K562 (cell line): Measurements from ENCODE around the gene RBFOX2. TPM values are rescaled to one million over a fixed set of nuclear protein-coding genes. Genes with fewer than 3 reads are reported as not detected.

Experiments used
- ATAC-seq: fragments of 200-7000 bp; cut with Tn5 transposase; 3 replicates; pipeline ENCODE4 v1.9.1; 2020; ENCODE audit warnings: moderate library complexity
- BruUV-seq: library from RNA; stranded (reverse); fragments of 400-500 nt; replicated peaks from 2 replicates; lab custom pipeline; 2021; lab: Mats Ljungman, UMichigan
- CTCF ChIA-PET: fragments of 300-600 bp; formaldehyde crosslinking; extraction: SDS; loops from one replicate; lab custom pipeline; 2021; ENCODE audit warnings: low intra/inter-chr PET ratio; lab: Yijun Ruan, JAX
- POLR2A ChIA-PET: fragments of 300-600, 350-650 bp; sonication (Branson Sonifier 250); formaldehyde crosslinking; extraction: SDS; loops from one replicate; lab custom pipeline; 2021; ENCODE audit warnings: antibody characterized with exemption, inconsistent platforms; lab: Yijun Ruan, JAX
- DNase-seq, 4 experiments: peaks; one replicate each; pipeline versions ENCODE4 v3.0.0 to v3.0.0-alpha.2; 2011 to 2018; ENCODE audit warnings: low spot score in 3 of 4, mixed read lengths in 3 of 4; ENCODE audit errors: extremely low read depth in 1 of 4
- FAIRE-seq: peaks from 2 replicates; lab custom pipeline; 2011; peaks lifted over from hg19 to GRCh38; lab: Jason Lieb, UNC
- H2AFZ ChIP-seq: 2 replicates; pipeline ENCODE4 v1.6.0; 2011; ENCODE audit warnings: low read depth, low read length, control low read depth, inconsistent platforms
- H3K27ac ChIP-seq: fragments of 200-600 bp; 3 replicates; pipeline ENCODE4 v1.8.0; 2011; ENCODE audit warnings: low read depth, mild to moderate bottlenecking, control low read depth, inconsistent platforms, low read length, moderate library complexity, mixed read lengths; ENCODE audit errors: extremely low read depth
- H3K27me3 ChIP-seq, 2 experiments: fragments of 300-600 bp in 1 of 2; 2 replicates in 1 of 2; 3 replicates in 1 of 2; pipeline versions ENCODE4 v1.6.0 to v1.8.0; 2011; ENCODE audit warnings: inconsistent platforms in 2 of 2, low read length in 2 of 2, mild to moderate bottlenecking in 1 of 2, mixed read lengths in 1 of 2, moderate library complexity in 1 of 2; ENCODE audit not compliant: control insufficient read depth in 2 of 2, insufficient read depth in 2 of 2
- H3K36me3 ChIP-seq: fragments of 300-600 bp; 3 replicates; pipeline ENCODE4 v1.8.0; 2011; ENCODE audit warnings: mild to moderate bottlenecking, low read length, inconsistent platforms; ENCODE audit not compliant: control insufficient read depth, insufficient read depth
- H3K4me1 ChIP-seq, 2 experiments: fragments of 200-600 bp in 1 of 2; replicated peaks in 1 of 2; 2 replicates in 1 of 2; 3 replicates in 1 of 2; pipeline versions ENCODE4 v1.5.1 to v1.8.0; 2011; ENCODE audit warnings: inconsistent platforms in 2 of 2, low read length in 2 of 2, mild to moderate bottlenecking in 1 of 2, mixed read lengths in 1 of 2, moderate library complexity in 1 of 2; ENCODE audit not compliant: control insufficient read depth in 2 of 2, insufficient read depth in 2 of 2
- H3K4me2 ChIP-seq: 2 replicates; pipeline ENCODE4 v1.6.1; 2011; ENCODE audit warnings: low read length, control low read depth, inconsistent platforms, mixed read lengths; ENCODE audit not compliant: insufficient read depth
- H3K4me3 ChIP-seq: fragments of 200-600 bp; sonication (generic), shearing (Covaris generic); 2 replicates; pipeline ENCODE4 v1.5.1; 2016; ENCODE audit warnings: control low read depth, inconsistent platforms
- H3K79me2 ChIP-seq: fragments of 200-600 bp; 3 replicates; pipeline ENCODE4 v1.8.0; 2011; ENCODE audit warnings: low read length, inconsistent platforms; ENCODE audit not compliant: control insufficient read depth, insufficient read depth
- H3K9ac ChIP-seq, 2 experiments: 2 replicates each; pipeline versions ENCODE4 v1.6.0 to v1.6.1; 2011; ENCODE audit warnings: low read depth in 2 of 2, low read length in 2 of 2, control low read depth in 1 of 2, inconsistent platforms in 1 of 2, mild to moderate bottlenecking in 1 of 2, mixed read lengths in 1 of 2; ENCODE audit not compliant: insufficient read depth in 1 of 2
- H3K9me1 ChIP-seq: one replicate; pipeline ENCODE4 v1.6.0; 2011; ENCODE audit warnings: inconsistent platforms, mild to moderate bottlenecking, low read length, moderate library complexity; ENCODE audit not compliant: control insufficient read depth, insufficient read depth
- H3K9me3 ChIP-seq: replicated peaks from 2 replicates; pipeline ENCODE4 v1.5.1; 2011; ENCODE audit warnings: low read depth, low read length, inconsistent platforms; ENCODE audit not compliant: control insufficient read depth, insufficient read depth
- H4K20me1 ChIP-seq: replicated peaks from 2 replicates; pipeline ENCODE4 v1.6.1; 2011; ENCODE audit warnings: low read length, inconsistent platforms, mixed read lengths; ENCODE audit not compliant: control insufficient read depth, insufficient read depth
- ATF7 ChIP-seq: fragments of 450-650 bp; IDR thresholded peaks from 2 replicates; pipeline ENCODE4 v1.7.1; 2014; ENCODE audit warnings: mild to moderate bottlenecking, moderate library complexity
- CHAMP1 ChIP-seq: fragments of 450-650 bp; IDR thresholded peaks from 2 replicates; pipeline ENCODE4 v1.6.1; 2016; ENCODE audit warnings: mild to moderate bottlenecking
- GTF2B ChIP-seq: IDR thresholded peaks from 2 replicates; pipeline ENCODE4 v1.6.1; 2011; ENCODE audit not compliant: insufficient read length; ENCODE audit errors: extremely low read depth
- HMG20B ChIP-seq: fragments of 250-450 bp; sonication (Bioruptor Pico); IDR thresholded peaks from 2 replicates; pipeline ENCODE4 v1.5.0; 2021; ENCODE audit warnings: mild to moderate bottlenecking
- TCF7 ChIP-seq: sonication (generic); IDR thresholded peaks from 2 replicates; pipeline ENCODE4 v1.6.1; 2016; ENCODE audit warnings: antibody characterized with exemption, borderline replicate concordance
- UBTF ChIP-seq, 2 experiments: IDR thresholded peaks; 2 replicates each; pipeline ENCODE4 v1.6.1; 2012; ENCODE audit warnings: improper control_type of control experiment in 2 of 2, low read depth in 2 of 2, low read length in 2 of 2, borderline replicate concordance in 1 of 2
- ZNF239 ChIP-seq: fragments of 250-450 bp; sonication (Bioruptor Pico); IDR thresholded peaks from 2 replicates; pipeline ENCODE4 v1.4.0; 2020; ENCODE audit warnings: mild to moderate bottlenecking
- ZNF696 ChIP-seq: fragments of 250-450 bp; sonication (Bioruptor Pico); conservative IDR thresholded peaks from 2 replicates; pipeline ENCODE4 v1.4.0; 2020; ENCODE audit warnings: mild to moderate bottlenecking, moderate library complexity
- WGBS: fragments of 100-300 bp; shearing (Covaris generic); methylation state at CpG from one replicate; pipeline ENCODE4 v1.1.6; 2016; ENCODE audit warnings: low coverage, mixed read lengths; ENCODE audit not compliant: insufficient coverage; ENCODE audit errors: missing lambda C conversion rate; 5-methylcytosine and 5-hydroxymethylcytosine counted together
- in situ Hi-C: fragments of 300-500 bp; cut with MboI; formaldehyde crosslinking; loops from 4 replicates; pipeline ENCODE4 v1.15.0; 2018; ENCODE audit warnings: inconsistent platforms, mixed read lengths
- intact Hi-C: fragments of 100-400 bp; cut with micrococcal nuclease; formaldehyde crosslinking; loops from 2 replicates; pipeline ENCODE4 v1.14.2; 2022
- polyA plus RNA-seq, 8 experiments: library from polyadenylated mRNA; depleted of rRNA in 4 of 8; stranded (reverse) in 5 of 8; unstranded in 3 of 8; fragments of >200 nt; fragmentation: Nextera tagmentation in 2 of 8; fragmentation: Illumina TruSeq in 1 of 8; extraction: Ambion mirVana in 2 of 8; extraction: Trizol in 1 of 8; gene quantifications; 2 replicates each; pipeline versions ENCODE4 v1.2.1 to v1.2.3, GENCODE V29; 2011 to 2014; ENCODE audit warnings: inconsistent platforms in 1 of 8, missing spikeins in 1 of 8
- total RNA-seq, 7 experiments: library from RNA; depleted of rRNA in 6 of 7; stranded (reverse); fragments of >200 nt in 6 of 7; fragmentation: Illumina TruSeq in 2 of 7; extraction: Trizol in 2 of 7; gene quantifications; 2 replicates each; pipeline versions ENCODE4 v1.2.1 to v1.2.3, GENCODE V29; 2011 to 2021; ENCODE audit warnings: low replicate concordance in 1 of 7

Gene RBFOX2
- total and polyA plus RNA-seq, 9 of the 15 experiments (the other 6 are each of a cell fraction or from before 2014, with no cell fraction given): 5.8 to 24.8 (median 14.2) TPM

GRCh38 chr22:35781898-35782297 lies 246.7 kb downstream of the RBFOX2 start:
- DNase-seq (no peak), ATAC-seq (no peak), FAIRE-seq (no peak)
- Histone ChIP-seq H3K4me3 (no peak overlapping the region), H3K27ac (no peak overlapping the region), H3K9me3 (no peaks in the 10 kb centered on the region), H3K27me3 (no peaks in the 10 kb centered on the region), H3K79me2 (no peaks in the 10 kb centered on the region), H2AFZ (no peak overlapping the region), H3K4me1 (no peaks in the 10 kb centered on the region; a peak in 1 of 5 replicates), H3K36me3 (peaks cover 8% of the 10 kb centered on the region; the same call in 2 of the 3 replicates), H4K20me1 (no peaks in the 10 kb centered on the region), H3K4me2 (no peak overlapping the region), H3K9me1 (no peaks in the 10 kb centered on the region), H3K9ac (no peak overlapping the region)
- TF ChIP-seq HMG20B (CRISPR knock-in tag): no peak
- TF ChIP-seq ZNF696 (CRISPR knock-in tag): no peak
- TF ChIP-seq ATF7: no peak
- no peak for TF ChIP-seq TCF7
- TF ChIP-seq ZNF239 (CRISPR knock-in tag): no peak
- no peak for TF ChIP-seq CHAMP1
- TF ChIP-seq UBTF (IDR thresholded peaks at IDR 0.05; ENCODE audit: borderline replicate concordance in 1 of 2, low read depth in 2 of 2, low read length in 2 of 2): no peak
- no peak for TF ChIP-seq GTF2B
- intact Hi-C loops (no loop called here), in situ Hi-C loops (no loop called here)
- 88% methylated on average over 3 of the region's 3 CpGs for WGBS
- POLR2A ChIA-PET: no interaction called here
- CTCF ChIA-PET: no interaction called here
- no TSS peak for BruUV-seq
